Astrocyte (in vitro differentiated cells and primary cell): ENCODE measurements around the gene TUBG2.

Experiments used
- CTCF ChIP-seq: IDR thresholded peaks from 2 replicates; pipeline ENCODE4 v1.5.1; 2011; ENCODE audit warnings: low read depth, mild to moderate bottlenecking, inconsistent platforms, low read length, moderate library complexity; ENCODE audit not compliant: insufficient read depth
- EZH2 ChIP-seq: IDR thresholded peaks from 2 replicates; pipeline ENCODE4 v1.6.1; 2012; ENCODE audit warnings: mild to moderate bottlenecking, low read length, inconsistent platforms; ENCODE audit not compliant: insufficient read depth

- TF ChIP-seq CTCF, result no peak
- TF ChIP-seq EZH2, result no peak
Observed at GRCh38 chr17:42623732-42624596, 35.1 kb upstream of the TUBG2 start.
